HL-60 (cell line): ENCODE measurements around the gene RND1.

Source experiments
- CTCF ChIP-seq: IDR thresholded peaks from one replicate; pipeline ENCODE4 v1.5.1; 2011; ENCODE audit warnings: low read length, control low read depth, inconsistent platforms; ENCODE audit not compliant: insufficient read depth
- REST ChIP-seq: IDR thresholded peaks from 2 replicates; pipeline ENCODE4 v1.6.1; 2012; ENCODE audit warnings: low read depth; ENCODE audit not compliant: insufficient replicate concordance

- TF ChIP-seq CTCF (no peak), REST (no peak)
These were observed 41.6 kb downstream of the RND1 start for GRCh38 chr12:48824112-48824511.
